ENCODE measurements around the gene FUT2.

GRCh38 chr19:48654299-48655059 is 41.3 kb upstream of the FUT2 start:
- TF ChIP-seq CTCF (IDR thresholded peaks at IDR 0.05) = no peak
- TF ChIP-seq EP300 (IDR thresholded peaks at IDR 0.05) = no peak
- TF ChIP-seq POLR2A (IDR thresholded peaks at IDR 0.05) = no peak
